HL-60 (cell line): ENCODE data around the gene PCSK2.

Source experiments
- CTCF ChIP-seq: IDR thresholded peaks from one replicate; pipeline ENCODE4 v1.5.1; 2011; ENCODE audit warnings: low read length, control low read depth, inconsistent platforms; ENCODE audit not compliant: insufficient read depth
- GABPA ChIP-seq: IDR thresholded peaks from 2 replicates; pipeline ENCODE4 v1.6.1; 2012; ENCODE audit warnings: low read depth
- POLR2AphosphoS5 ChIP-seq: IDR thresholded peaks from 2 replicates; pipeline ENCODE4 v1.6.1; 2012; ENCODE audit warnings: low read depth

GRCh38 chr20:17499041-17499440 lies 272.2 kb downstream of the PCSK2 start:
- TF ChIP-seq CTCF = no peak
- no peak for TF ChIP-seq GABPA
- TF ChIP-seq POLR2AphosphoS5 = no peak
